Common myeloid progenitor, CD34-positive (primary cell): ENCODE results near the gene SLAIN2.

Source experiments
- CTCF ChIA-PET: fragments of 350-600 bp; sonication (Branson Sonifier 250); formaldehyde crosslinking; loops from one replicate; lab custom pipeline; 2021; ENCODE audit warnings: antibody characterized with exemption; lab: Charles Lee
- POLR2A ChIA-PET: fragments of 350-600 bp; sonication (Branson Sonifier 250); formaldehyde crosslinking; loops from one replicate; lab custom pipeline; 2021; ENCODE audit warnings: antibody characterized with exemption; lab: Charles Lee
- DNase-seq, 3 donors: peaks; one replicate each; pipeline versions ENCODE4 v3.0.0 to v3.0.0-alpha.2; 2013
- H3K27ac ChIP-seq, 2 experiments: 1 replicate in 1 of 2; 2 replicates in 1 of 2; pipeline ENCODE4 v1.7.0; 2013; ENCODE audit warnings: inconsistent platforms in 2 of 2, low read length in 2 of 2, mild to moderate bottlenecking in 2 of 2, low read depth in 1 of 2, moderate library complexity in 1 of 2; ENCODE audit not compliant: severe bottlenecking in 2 of 2, insufficient read depth in 1 of 2, poor library complexity in 1 of 2
- H3K27me3 ChIP-seq, 5 experiments: replicated peaks in 2 of 5; 1 replicate in 3 of 5; 2 replicates in 2 of 5; pipeline versions ENCODE4 v1.6.1 to v1.7.0; 2013; ENCODE audit warnings: low read length in 4 of 5, mild to moderate bottlenecking in 2 of 5, moderate library complexity in 2 of 5, inconsistent platforms in 1 of 5; ENCODE audit not compliant: insufficient read depth in 5 of 5, control insufficient read depth in 4 of 5
- H3K36me3 ChIP-seq, 4 experiments: 1 replicate in 2 of 4; 2 replicates in 2 of 4; pipeline versions ENCODE4 v1.6.1 to v1.7.0; 2013; ENCODE audit warnings: low read length in 3 of 4, control low read depth in 1 of 4, mild to moderate bottlenecking in 1 of 4; ENCODE audit not compliant: control insufficient read depth in 4 of 4, insufficient read depth in 4 of 4
- H3K4me1 ChIP-seq, 4 experiments: 1 replicate in 3 of 4; 2 replicates in 1 of 4; pipeline versions ENCODE4 v1.6.1 to v1.7.1; 2013; ENCODE audit warnings: low read length in 3 of 4, mild to moderate bottlenecking in 3 of 4, control low read depth in 1 of 4, inconsistent platforms in 1 of 4, moderate library complexity in 1 of 4; ENCODE audit not compliant: control insufficient read depth in 4 of 4, insufficient read depth in 4 of 4; ENCODE audit errors: control extremely low read depth in 1 of 4
- H3K4me3 ChIP-seq, 7 experiments: 1 replicate in 4 of 7; 2 replicates in 3 of 7; pipeline versions ENCODE4 v1.5.1 to v1.7.0; 2013; ENCODE audit warnings: mild to moderate bottlenecking in 7 of 7, low read length in 6 of 7, moderate library complexity in 6 of 7, inconsistent platforms in 2 of 7, low read depth in 2 of 7, control low read depth in 1 of 7; ENCODE audit not compliant: insufficient read depth in 4 of 7, control insufficient read depth in 1 of 7; ENCODE audit errors: extremely low read depth in 1 of 7
- H3K9me3 ChIP-seq, 5 experiments: 1 replicate in 4 of 5; 2 replicates in 1 of 5; pipeline versions ENCODE4 v1.6.1 to v1.7.1; 2013; ENCODE audit warnings: low read length in 4 of 5, mild to moderate bottlenecking in 2 of 5, inconsistent platforms in 1 of 5, low read depth in 1 of 5, moderate library complexity in 1 of 5; ENCODE audit not compliant: control insufficient read depth in 4 of 5, insufficient read depth in 2 of 5; ENCODE audit errors: control extremely low read depth in 1 of 5
- WGBS: methylation state at CpG from one replicate; pipeline ENCODE4 v1.1.5; 2013; ENCODE audit not compliant: insufficient coverage; 5-methylcytosine and 5-hydroxymethylcytosine counted together

Gene SLAIN2

DNA sequence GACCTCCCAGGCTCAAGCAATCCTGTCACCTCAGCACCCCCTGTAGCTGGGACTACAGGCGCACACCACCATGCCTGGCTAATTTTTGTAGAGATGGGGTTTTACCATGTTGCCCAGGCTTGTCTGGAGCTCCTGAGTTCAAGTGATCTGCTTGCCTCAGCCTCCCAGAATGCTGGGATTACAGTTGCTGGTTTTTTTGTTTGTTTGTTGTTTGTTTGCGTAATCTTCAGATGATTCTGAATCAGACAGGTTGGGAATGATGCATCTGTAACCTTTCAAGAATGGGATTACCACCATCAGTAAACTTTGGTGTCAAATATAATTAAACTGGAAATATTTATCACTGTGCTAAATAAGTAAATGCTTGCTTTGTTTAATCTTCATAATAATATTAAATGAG, 79.8 kb downstream of the SLAIN2 start:
- Histone ChIP-seq H3K9me3 (no peaks in the 10 kb centered on the region), H3K36me3 (peaks cover 5 to 28% (median 20%) of the 10 kb centered on the region in 4 experiments), H3K4me1 (no peaks in the 10 kb centered on the region), H3K27me3 (no peaks in the 10 kb centered on the region), H3K27ac (no peak overlapping the region), H3K4me3 (no peak overlapping the region)
- ChIA-PET POLR2A (no interaction called here), CTCF (interaction anchor here (1.0 to 1.9 kb wide), 5 partner anchors 10 to 78 kb away, joined by 3 to 4 read pairs (median 4); no protein-coding TSS in a partner anchor)
- no CpG with 5 or more reads among the region's 2 CpGs for WGBS
- no peak for DNase-seq

- POLR2A ChIA-PET, result no interaction called here
- Histone ChIP-seq H3K36me3 (peaks cover 0 to 8% (median 2%) of the 10 kb centered on the region in 4 experiments), H3K9me3 (no peaks in the 10 kb centered on the region), H3K4me3 (no peak overlapping the region), H3K4me1 (peaks cover 0 to 8% (median 0%) of the 10 kb centered on the region in 4 experiments), H3K27me3 (no peaks in the 10 kb centered on the region), H3K27ac (no peak overlapping the region)
- no CpG with 5 or more reads among the region's 2 CpGs for WGBS
- DNase-seq, result no peak
- CTCF ChIA-PET, result interaction anchor here (2.0 to 2.1 kb wide), 2 partner anchors 87 to 113 kb away, joined by 4 to 5 read pairs; no protein-coding TSS in a partner anchor
These were observed 87.6 kb downstream of the SLAIN2 start for GRCh38 chr4:48428926-48429325.

GRCh38 chr4:48429709-48430474, 88.6 kb downstream of the SLAIN2 start:
- Histone ChIP-seq H3K9me3 (no peaks in the 10 kb centered on the region), H3K4me3 (no peak overlapping the region), H3K27me3 (no peaks in the 10 kb centered on the region), H3K36me3 (peaks cover 0 to 8% (median 2%) of the 10 kb centered on the region in 4 experiments), H3K27ac (no peak overlapping the region), H3K4me1 (peaks cover 0 to 8% (median 0%) of the 10 kb centered on the region in 4 experiments)
- POLR2A ChIA-PET, result no interaction called here
- CTCF ChIA-PET, result no interaction called here
- no CpG with 5 or more reads among the region's 1 CpG for WGBS
- DNase-seq, result no peak

DNA sequence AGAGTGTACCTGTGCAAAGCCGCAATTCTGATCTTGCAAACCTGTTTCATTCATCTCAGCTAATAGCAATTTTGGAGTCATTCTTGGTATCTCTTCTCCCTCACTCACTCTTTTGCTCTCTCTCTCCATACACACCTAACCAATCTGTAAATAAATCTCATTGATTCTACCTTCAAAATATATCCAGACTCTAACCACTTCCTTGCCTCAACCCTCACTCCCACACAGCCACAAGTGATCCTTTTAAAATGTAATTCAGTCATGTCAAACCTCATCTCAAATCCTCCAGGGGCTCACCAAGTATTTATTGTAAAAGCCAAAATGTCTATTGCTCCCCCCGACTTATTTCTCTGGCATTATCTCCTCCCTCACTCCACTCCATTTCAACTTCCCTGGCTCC, 90.1 kb downstream of the SLAIN2 start:
- Histone ChIP-seq H3K4me3 (no peak overlapping the region), H3K27me3 (no peaks in the 10 kb centered on the region), H3K9me3 (no peaks in the 10 kb centered on the region), H3K4me1 (peaks cover 0 to 8% (median 0%) of the 10 kb centered on the region in 4 experiments), H3K27ac (no peak overlapping the region), H3K36me3 (peaks cover 0 to 8% (median 2%) of the 10 kb centered on the region in 4 experiments)
- no peak for DNase-seq
- POLR2A ChIA-PET, result no interaction called here
- CTCF ChIA-PET, result interaction anchor here (0.9 kb wide), 1 partner anchor 10 kb away, joined by 3 read pairs; no protein-coding TSS in a partner anchor
- WGBS, result 92% methylated on average over 2 of the region's 2 CpGs

DNA sequence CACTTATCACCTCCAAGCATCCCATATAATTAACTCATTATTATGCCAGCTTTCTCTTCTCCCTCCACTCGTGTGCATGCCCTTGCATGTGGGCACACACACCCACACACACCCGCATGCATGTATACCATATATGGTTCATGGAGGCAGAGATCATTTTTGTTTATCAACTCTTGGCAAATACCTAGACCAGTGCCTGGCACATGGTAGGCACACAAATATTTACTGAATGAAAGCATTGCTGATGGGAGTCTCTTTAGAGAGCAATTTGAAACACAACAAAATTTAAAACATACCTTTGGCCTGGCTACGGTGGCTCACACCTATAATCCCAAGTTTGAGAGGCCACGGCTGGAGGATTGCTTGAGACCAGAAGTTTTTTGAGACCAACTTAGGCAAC, 90.7 kb downstream of the SLAIN2 start:
- Histone ChIP-seq H3K27ac (no peak overlapping the region), H3K9me3 (no peaks in the 10 kb centered on the region), H3K36me3 (peaks cover 0 to 8% (median 2%) of the 10 kb centered on the region in 4 experiments), H3K27me3 (no peaks in the 10 kb centered on the region), H3K4me1 (peaks cover 0 to 8% (median 0%) of the 10 kb centered on the region in 4 experiments), H3K4me3 (no peak overlapping the region)
- DNase-seq, result no peak
- CTCF ChIA-PET, result no interaction called here
- POLR2A ChIA-PET, result no interaction called here
- 100% methylated on average over 3 of the region's 4 CpGs for WGBS

GRCh38 chr4:48436318-48436717, 95.0 kb downstream of the SLAIN2 start:
- Histone ChIP-seq H3K4me1 (peaks cover 0 to 9% (median 0%) of the 10 kb centered on the region in 4 experiments), H3K36me3 (no peaks in the 10 kb centered on the region), H3K4me3 (no peak overlapping the region), H3K9me3 (no peaks in the 10 kb centered on the region), H3K27me3 (no peaks in the 10 kb centered on the region), H3K27ac (no peak overlapping the region)
- POLR2A ChIA-PET, result interaction anchor here (0.7 kb wide), 1 partner anchor 127 kb away, joined by 3 read pairs; no protein-coding TSS in a partner anchor
- no CpG with 5 or more reads among the region's 1 CpG for WGBS
- CTCF ChIA-PET, result interaction anchor here (1.3 kb wide), 1 partner anchor 10 kb away, joined by 3 read pairs; no protein-coding TSS in a partner anchor
- no peak for DNase-seq

- DNase-seq, result no peak
- H3K27ac ChIP-seq, result no peak overlapping the region
- WGBS, result 100% methylated on average over 1 of the region's 2 CpGs
- no peaks in the 10 kb centered on the region for H3K36me3 ChIP-seq
- no peak overlapping the region for H3K4me3 ChIP-seq
- no peaks in the 10 kb centered on the region for H3K9me3 ChIP-seq
- POLR2A ChIA-PET, result no interaction called here
- CTCF ChIA-PET, result interaction anchor here (1.1 kb wide), 1 partner anchor 106 kb away, joined by 3 read pairs; no protein-coding TSS in a partner anchor
- no peaks in the 10 kb centered on the region for H3K27me3 ChIP-seq
- peaks cover 0 to 2% (median 0%) of the 10 kb centered on the region in 4 experiments for H3K4me1 ChIP-seq
These were observed 98.7 kb downstream of the SLAIN2 start for GRCh38 chr4:48439988-48440387.
